ENCODE data around the gene AKAP13. TPM values are rescaled to one million over a fixed set of nuclear protein-coding genes. Genes with fewer than 3 reads are reported as not detected.
A peak's percentile ranks its signal among the peaks of the same experiment; 100 is the strongest.

AKAP13 gene
- total and polyA plus RNA-seq, 2 experiments from 2014 or later = 53.1 to 108 TPM

DNA sequence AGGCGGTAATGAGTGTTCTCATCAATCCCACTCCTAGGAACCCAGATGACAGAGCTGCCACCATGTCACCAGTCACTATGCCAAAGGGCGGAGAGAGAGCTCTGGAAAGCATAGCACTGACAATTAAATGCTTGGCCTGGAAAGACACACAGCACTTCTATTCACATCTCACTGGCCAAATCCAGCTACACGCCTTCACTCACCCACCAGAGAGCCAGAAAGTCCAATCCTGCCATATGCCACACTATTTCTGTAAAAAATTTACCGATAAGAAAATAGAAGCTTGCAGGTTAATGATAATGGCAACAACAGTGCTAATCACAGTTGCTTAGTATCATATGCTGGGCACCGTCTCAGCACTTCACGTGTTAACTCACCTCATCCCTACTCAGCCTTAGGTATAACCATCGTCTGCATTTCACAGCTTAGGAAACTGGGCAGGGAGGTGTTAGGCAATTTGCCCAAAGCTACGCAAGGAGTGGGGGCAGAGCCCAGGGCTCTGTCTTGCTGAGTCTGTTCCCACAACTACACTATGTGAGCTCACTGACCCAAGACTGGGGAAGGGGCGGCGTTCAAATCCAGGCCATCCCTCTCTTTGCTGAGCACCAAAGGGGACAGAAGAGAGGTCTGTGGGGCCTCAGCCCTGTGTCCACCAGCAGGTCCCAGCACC, 397.8 kb downstream of the AKAP13 start:
- peaks cover 23% of the 10 kb centered on the region for H3K4me1 ChIP-seq (ENCODE audit: low read depth)
- H3K4me3 ChIP-seq = no peak overlapping the region
- no peak overlapping the region for H3K27ac ChIP-seq
- H3K27me3 ChIP-seq = no peaks in the 10 kb centered on the region
- no peaks in the 10 kb centered on the region for H3K36me3 ChIP-seq
- no peak for DNase-seq (ENCODE audit: low read depth in 1 of 2, low spot score in 1 of 2)
- no peaks in the 10 kb centered on the region for H3K9me3 ChIP-seq (ENCODE audit: low read depth)
- TF ChIP-seq, protein P1, sequence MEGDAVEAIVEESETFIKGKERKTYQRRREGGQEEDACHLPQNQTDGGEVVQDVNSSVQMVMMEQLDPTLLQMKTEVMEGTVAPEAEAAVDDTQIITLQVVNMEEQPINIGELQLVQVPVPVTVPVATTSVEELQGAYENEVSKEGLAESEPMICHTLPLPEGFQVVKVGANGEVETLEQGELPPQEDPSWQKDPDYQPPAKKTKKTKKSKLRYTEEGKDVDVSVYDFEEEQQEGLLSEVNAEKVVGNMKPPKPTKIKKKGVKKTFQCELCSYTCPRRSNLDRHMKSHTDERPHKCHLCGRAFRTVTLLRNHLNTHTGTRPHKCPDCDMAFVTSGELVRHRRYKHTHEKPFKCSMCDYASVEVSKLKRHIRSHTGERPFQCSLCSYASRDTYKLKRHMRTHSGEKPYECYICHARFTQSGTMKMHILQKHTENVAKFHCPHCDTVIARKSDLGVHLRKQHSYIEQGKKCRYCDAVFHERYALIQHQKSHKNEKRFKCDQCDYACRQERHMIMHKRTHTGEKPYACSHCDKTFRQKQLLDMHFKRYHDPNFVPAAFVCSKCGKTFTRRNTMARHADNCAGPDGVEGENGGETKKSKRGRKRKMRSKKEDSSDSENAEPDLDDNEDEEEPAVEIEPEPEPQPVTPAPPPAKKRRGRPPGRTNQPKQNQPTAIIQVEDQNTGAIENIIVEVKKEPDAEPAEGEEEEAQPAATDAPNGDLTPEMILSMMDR (IDR thresholded peaks at IDR 0.05; ENCODE audit: low read depth, low read length) = no peak

DNA sequence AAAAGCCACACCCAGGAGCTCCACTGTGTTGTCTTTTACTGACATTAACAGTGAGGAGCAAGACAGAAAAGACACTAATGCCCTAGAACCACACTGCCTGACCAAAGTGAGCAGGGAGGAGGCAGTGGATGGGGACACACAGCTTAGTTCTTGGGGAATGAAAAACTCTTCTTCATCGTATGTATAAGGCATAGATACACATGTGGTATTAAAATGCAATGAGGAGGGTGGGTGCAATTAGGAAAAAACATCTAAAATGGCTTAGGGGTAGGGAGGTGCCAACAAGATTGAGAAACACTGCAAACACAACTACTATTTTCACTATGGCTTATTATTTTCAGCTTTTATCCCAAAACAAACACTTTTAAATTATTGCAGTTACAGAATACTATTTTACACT, 398.8 kb downstream of the AKAP13 start:
- Histone ChIP-seq H3K27ac (no peak overlapping the region), H3K9me3 (ENCODE audit: low read depth) (no peaks in the 10 kb centered on the region), H3K4me1 (ENCODE audit: low read depth) (peaks cover 26% of the 10 kb centered on the region), H3K27me3 (no peaks in the 10 kb centered on the region), H3K36me3 (no peaks in the 10 kb centered on the region), H3K4me3 (no peak overlapping the region)
- TF ChIP-seq, protein P1 (IDR thresholded peaks at IDR 0.05; ENCODE audit: low read depth, low read length) = no peak
- no peak for DNase-seq (ENCODE audit: low read depth in 1 of 2, low spot score in 1 of 2)

DNA sequence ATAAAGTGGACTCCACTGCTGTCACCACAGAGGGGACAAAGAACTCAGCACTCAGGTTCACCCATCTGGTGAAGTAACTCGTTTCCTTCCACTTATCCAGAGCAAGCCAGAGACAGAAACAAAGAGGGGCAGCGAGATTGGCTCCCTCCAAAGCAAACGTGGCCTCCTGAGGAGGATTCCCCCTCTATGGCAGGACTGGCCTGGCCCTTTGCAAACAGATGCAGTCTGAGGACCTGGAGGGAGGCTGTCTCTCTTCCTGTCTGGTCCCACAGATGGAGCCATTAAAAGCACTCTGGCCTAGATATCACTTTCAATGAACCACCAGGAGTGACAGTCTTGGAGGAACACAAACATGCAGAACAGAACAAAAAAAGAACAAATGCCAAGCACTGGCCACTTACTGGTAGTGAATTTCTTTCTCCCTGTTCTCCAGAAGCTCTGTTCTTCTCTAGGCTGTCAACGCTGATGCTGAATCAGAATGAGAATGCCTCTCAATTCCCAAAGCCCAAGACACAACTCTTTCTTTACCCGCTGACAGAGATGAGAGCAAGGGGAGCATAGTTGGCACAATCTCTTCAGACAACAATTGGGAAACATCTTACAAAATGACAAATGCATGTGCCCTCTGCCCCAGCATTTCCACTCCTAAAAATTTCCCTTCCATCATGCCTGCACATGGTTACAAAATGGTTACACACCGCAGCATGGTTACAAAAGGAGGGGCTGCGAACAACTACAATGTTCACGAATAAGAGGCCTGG, 400.0 kb downstream of the AKAP13 start:
- no peak for DNase-seq (ENCODE audit: low read depth in 1 of 2, low spot score in 1 of 2)
- no peaks in the 10 kb centered on the region for H3K27me3 ChIP-seq
- no peaks in the 10 kb centered on the region for H3K36me3 ChIP-seq
- H3K4me3 ChIP-seq = no peak overlapping the region
- H3K27ac ChIP-seq = peak overlapping the region; percentile 32
- H3K9me3 ChIP-seq (ENCODE audit: low read depth) = no peaks in the 10 kb centered on the region
- TF ChIP-seq, protein P1 (IDR thresholded peaks at IDR 0.05; ENCODE audit: low read depth, low read length) = no peak
- H3K4me1 ChIP-seq (ENCODE audit: low read depth) = peaks cover 30% of the 10 kb centered on the region

DNA sequence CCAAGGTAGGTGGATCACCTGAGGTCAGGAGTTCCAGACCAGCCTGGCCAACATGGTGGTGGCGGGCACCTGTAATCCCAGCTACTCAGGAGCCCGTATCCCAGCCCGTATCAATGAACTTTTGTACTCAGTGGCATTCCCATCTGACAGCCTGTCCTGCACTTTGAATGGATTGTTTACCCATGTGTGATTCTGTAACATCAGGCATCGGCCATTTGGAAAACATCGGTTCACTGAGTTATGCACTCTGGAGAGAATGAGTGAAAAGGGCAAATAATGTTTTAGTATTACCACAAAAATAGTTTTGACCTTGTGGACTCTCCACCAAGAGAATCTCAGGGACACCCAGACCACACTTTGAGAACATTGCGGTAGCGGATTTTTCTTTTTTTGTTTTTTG, 400.7 kb downstream of the AKAP13 start:
- H3K27ac ChIP-seq = no peak overlapping the region
- TF ChIP-seq, protein P1 (IDR thresholded peaks at IDR 0.05; ENCODE audit: low read depth, low read length) = no peak
- no peak overlapping the region for H3K4me3 ChIP-seq
- DNase-seq (ENCODE audit: low read depth in 1 of 2, low spot score in 1 of 2) = no peak
- no peaks in the 10 kb centered on the region for H3K36me3 ChIP-seq
- peaks cover 37% of the 10 kb centered on the region for H3K4me1 ChIP-seq (ENCODE audit: low read depth)
- H3K27me3 ChIP-seq = no peaks in the 10 kb centered on the region
- no peaks in the 10 kb centered on the region for H3K9me3 ChIP-seq (ENCODE audit: low read depth)

DNA sequence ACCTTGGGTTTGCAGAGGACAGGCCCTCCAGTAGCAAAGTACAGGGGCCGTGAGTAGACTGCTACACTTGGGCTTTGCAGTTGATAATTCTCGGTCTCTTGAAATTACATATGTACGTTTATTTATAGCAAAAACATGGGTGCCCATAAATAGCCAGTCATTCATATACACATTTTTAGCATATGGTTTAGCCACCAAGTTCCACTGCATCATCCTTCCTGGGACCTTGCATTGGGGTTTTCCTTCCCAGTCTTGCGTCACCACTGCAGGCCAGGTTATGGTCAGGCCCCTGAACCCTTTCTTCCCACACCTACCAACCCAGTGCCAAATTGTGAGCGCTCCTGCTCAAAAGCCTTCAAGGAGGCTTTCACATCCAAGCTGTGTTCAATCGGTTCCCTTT, 401.7 kb downstream of the AKAP13 start:
- Histone ChIP-seq H3K4me1 (ENCODE audit: low read depth) (peaks cover 45% of the 10 kb centered on the region), H3K27me3 (no peaks in the 10 kb centered on the region), H3K36me3 (no peaks in the 10 kb centered on the region), H3K4me3 (no peak overlapping the region), H3K9me3 (ENCODE audit: low read depth) (no peaks in the 10 kb centered on the region), H3K27ac (peak overlapping the region; percentile 17)
- no peak for DNase-seq (ENCODE audit: low read depth in 1 of 2, low spot score in 1 of 2)
- TF ChIP-seq, protein P1 (IDR thresholded peaks at IDR 0.05; ENCODE audit: low read depth, low read length) = no peak
